ENCODE results near the gene IRX3. TPM values are rescaled to one million over a fixed set of nuclear protein-coding genes. Genes with fewer than 3 reads are reported as not detected.

Gene IRX3
- total RNA-seq, 4 donors from 2014 or later, result 50.9 to 112 (median 82.7) TPM

DNA sequence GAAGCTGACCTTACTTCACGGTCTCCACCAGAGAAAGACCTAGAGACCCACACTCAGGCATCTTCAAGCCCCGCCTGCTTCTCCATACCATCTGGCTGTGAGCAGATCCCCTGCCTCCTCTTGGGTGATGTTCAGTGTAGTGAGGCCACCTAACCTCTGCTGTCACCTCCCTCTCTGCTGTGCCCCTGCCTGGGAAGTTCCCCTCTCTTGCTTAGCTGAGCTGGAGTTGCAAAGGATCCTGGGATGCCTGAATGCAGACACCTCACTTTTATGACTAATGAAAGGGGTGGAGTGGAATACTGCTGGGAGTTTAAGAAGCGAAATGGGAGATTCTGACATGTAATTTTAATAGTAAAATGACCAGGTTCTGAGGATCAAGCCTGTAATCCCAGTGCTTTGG lies 5.8 kb downstream of the IRX3 start:
- Histone ChIP-seq H3K36me3 (peaks cover 9% of the 10 kb centered on the region), H3K4me3 (no peak overlapping the region), H3K4me1 (peaks cover 26% of the 10 kb centered on the region), H3K27me3 (peaks cover 25% of the 10 kb centered on the region), H3K27ac (no peak overlapping the region), H3K9me3 (no peaks in the 10 kb centered on the region)
- DNase-seq (ENCODE audit: low spot score in 2 of 2), result peak; percentile 38 to 59
- TF ChIP-seq POLR2AphosphoS5 (IDR thresholded peaks at IDR 0.05), result no peak
- no peak for TF ChIP-seq POLR2A (IDR thresholded peaks at IDR 0.05)
- TF ChIP-seq, protein P1, sequence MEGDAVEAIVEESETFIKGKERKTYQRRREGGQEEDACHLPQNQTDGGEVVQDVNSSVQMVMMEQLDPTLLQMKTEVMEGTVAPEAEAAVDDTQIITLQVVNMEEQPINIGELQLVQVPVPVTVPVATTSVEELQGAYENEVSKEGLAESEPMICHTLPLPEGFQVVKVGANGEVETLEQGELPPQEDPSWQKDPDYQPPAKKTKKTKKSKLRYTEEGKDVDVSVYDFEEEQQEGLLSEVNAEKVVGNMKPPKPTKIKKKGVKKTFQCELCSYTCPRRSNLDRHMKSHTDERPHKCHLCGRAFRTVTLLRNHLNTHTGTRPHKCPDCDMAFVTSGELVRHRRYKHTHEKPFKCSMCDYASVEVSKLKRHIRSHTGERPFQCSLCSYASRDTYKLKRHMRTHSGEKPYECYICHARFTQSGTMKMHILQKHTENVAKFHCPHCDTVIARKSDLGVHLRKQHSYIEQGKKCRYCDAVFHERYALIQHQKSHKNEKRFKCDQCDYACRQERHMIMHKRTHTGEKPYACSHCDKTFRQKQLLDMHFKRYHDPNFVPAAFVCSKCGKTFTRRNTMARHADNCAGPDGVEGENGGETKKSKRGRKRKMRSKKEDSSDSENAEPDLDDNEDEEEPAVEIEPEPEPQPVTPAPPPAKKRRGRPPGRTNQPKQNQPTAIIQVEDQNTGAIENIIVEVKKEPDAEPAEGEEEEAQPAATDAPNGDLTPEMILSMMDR (IDR thresholded peaks at IDR 0.05), result no peak
- TF ChIP-seq EP300 (IDR thresholded peaks at IDR 0.05), result no peak
- WGBS, result 82% methylated on average over 3 of the region's 3 CpGs

DNA sequence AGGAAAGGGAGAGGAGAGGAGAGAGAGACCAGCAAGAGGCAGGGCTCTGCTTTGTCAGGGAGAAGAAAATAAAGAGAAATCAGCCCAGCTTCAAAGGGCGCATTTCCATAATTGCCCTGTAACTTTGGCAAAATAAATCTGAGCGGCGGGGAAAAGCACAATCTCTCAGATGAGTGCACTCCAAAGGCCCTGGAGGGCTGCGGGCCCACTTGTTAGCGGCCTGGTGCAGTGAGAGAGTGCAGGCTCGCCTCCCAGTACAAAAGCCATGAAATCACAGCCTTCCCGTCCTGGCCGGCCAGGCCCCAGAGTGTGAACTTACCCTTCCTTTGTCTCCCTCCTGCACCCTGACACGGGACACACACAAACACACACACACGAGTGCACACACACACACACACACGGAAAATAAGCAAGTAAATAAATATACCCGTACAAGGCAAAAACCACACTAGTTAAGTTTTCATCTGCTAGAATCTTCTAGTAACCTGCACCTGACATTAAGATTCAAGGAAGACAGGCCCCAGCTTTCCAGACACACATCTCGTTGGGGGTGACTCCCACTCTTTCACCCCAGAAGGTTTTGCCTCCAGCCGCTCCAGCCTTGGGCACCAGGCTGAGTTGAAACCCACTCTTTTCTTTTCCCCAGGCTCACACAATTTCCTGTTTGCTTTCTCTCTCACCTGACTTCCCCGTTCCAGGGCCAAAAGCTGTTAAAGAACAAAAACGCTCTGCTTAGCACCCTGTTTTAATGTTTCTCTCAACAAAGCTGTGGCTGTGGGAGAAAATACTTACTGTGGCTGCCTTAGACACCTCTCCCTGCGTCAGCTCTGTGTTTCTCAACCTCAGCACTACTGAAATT lies 8.5 kb downstream of the IRX3 start:
- H3K4me3 ChIP-seq, result no peak overlapping the region
- H3K27ac ChIP-seq, result peak overlapping the region; percentile 49
- peak; percentile 50 to 76 for DNase-seq (ENCODE audit: low spot score in 2 of 2)
- H3K9me3 ChIP-seq, result no peaks in the 10 kb centered on the region
- H3K27me3 ChIP-seq, result peaks cover 9% of the 10 kb centered on the region
- TF ChIP-seq POLR2AphosphoS5 (IDR thresholded peaks at IDR 0.05) (no peak), EP300 (IDR thresholded peaks at IDR 0.05) (no peak), POLR2A (IDR thresholded peaks at IDR 0.05) (no peak)
- TF ChIP-seq, protein P1 (IDR thresholded peaks at IDR 0.05), result no peak
- peaks cover 16% of the 10 kb centered on the region for H3K4me1 ChIP-seq
- H3K36me3 ChIP-seq, result peaks cover 9% of the 10 kb centered on the region
- WGBS, result 69% methylated on average over 17 of the region's 17 CpGs

DNA sequence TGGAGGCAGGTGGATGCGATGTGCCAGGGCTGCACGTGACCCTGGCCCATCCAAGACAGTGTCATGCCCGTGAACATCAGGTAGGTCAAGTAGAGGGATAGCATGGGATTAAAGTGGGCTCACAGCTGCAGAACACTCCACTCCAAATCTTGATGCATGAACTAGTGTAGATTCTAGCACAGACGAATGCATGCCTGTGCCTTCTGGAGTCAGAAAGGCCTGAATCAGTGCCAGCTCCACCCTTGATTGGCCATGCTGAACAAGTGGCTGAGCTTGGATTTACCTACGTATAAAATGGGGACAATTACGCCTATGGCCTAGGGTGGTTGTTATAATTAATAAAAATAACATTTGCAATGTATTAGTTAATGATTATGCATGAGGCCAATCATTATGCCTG lies 10.6 kb downstream of the IRX3 start:
- H3K27me3 ChIP-seq, result no peaks in the 10 kb centered on the region
- H3K27ac ChIP-seq, result no peak overlapping the region
- WGBS, result 87% methylated on average over 6 of the region's 6 CpGs
- peak; percentile 16 to 19 for DNase-seq (ENCODE audit: low spot score in 2 of 2)
- H3K4me3 ChIP-seq, result no peak overlapping the region
- TF ChIP-seq POLR2AphosphoS5 (IDR thresholded peaks at IDR 0.05), result no peak
- TF ChIP-seq POLR2A (IDR thresholded peaks at IDR 0.05), result no peak
- no peak for TF ChIP-seq EP300 (IDR thresholded peaks at IDR 0.05)
- TF ChIP-seq, protein P1 (IDR thresholded peaks at IDR 0.05), result no peak
- H3K4me1 ChIP-seq, result peaks cover 5% of the 10 kb centered on the region
- H3K36me3 ChIP-seq, result no peaks in the 10 kb centered on the region
- H3K9me3 ChIP-seq, result no peaks in the 10 kb centered on the region

DNA sequence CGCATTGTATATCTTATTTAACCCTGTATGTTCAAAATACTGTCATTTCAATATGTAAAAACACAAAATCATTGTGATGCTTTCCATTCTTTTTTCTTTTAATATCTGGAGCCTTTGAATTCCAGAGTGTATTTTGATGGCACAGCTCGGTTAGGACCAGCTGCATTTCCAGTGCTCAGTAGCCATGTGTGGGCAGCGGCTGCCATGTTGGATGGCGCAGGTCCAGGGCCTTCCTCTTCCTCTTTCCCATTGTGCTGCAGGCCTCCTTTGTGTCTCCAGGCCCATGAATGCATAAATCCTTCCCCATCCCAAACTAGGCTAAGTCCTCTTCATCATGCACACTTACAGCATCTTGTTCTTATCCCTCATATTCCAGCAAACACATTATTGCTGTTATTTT lies 13.0 kb downstream of the IRX3 start:
- 96% methylated on average over 4 of the region's 4 CpGs for WGBS
- Histone ChIP-seq H3K4me1 (peaks cover 5% of the 10 kb centered on the region), H3K4me3 (no peak overlapping the region), H3K27me3 (no peaks in the 10 kb centered on the region), H3K36me3 (no peaks in the 10 kb centered on the region), H3K9me3 (no peaks in the 10 kb centered on the region), H3K27ac (no peak overlapping the region)
- peak in 1 of 2 donors; percentile 54 for DNase-seq (ENCODE audit: low spot score in 2 of 2)
- no peak for TF ChIP-seq EP300 (IDR thresholded peaks at IDR 0.05)
- no peak for TF ChIP-seq POLR2AphosphoS5 (IDR thresholded peaks at IDR 0.05)
- TF ChIP-seq, protein P1 (IDR thresholded peaks at IDR 0.05), result no peak
- TF ChIP-seq POLR2A (IDR thresholded peaks at IDR 0.05), result no peak

DNA sequence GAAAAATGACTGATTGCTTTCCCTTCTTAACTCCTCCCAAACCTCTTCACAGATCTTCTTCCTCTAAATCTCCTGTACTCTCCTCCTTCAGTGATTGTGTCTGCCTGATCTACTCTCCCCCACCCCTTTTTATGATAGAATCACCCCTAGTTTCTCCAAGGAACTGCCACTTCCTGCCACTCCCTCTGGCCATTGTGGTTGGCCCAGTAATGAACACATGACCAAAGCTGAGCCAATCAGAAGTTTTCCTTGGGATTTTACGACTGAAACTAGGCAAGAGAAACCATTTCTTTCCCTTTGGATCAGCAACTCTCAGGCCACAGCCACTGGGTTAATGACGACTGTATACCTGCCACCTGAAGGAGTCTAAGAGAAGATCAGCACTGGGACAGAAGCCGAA lies 15.9 kb downstream of the IRX3 start:
- Histone ChIP-seq H3K36me3 (no peaks in the 10 kb centered on the region), H3K27me3 (no peaks in the 10 kb centered on the region), H3K9me3 (no peaks in the 10 kb centered on the region), H3K27ac (no peak overlapping the region), H3K4me1 (peaks cover 6% of the 10 kb centered on the region), H3K4me3 (no peak overlapping the region)
- TF ChIP-seq POLR2A (IDR thresholded peaks at IDR 0.05), result no peak
- no peak for TF ChIP-seq POLR2AphosphoS5 (IDR thresholded peaks at IDR 0.05)
- TF ChIP-seq EP300 (IDR thresholded peaks at IDR 0.05), result no peak
- TF ChIP-seq, protein P1 (IDR thresholded peaks at IDR 0.05), result no peak
- DNase-seq (ENCODE audit: low spot score in 2 of 2), result peak in 1 of 2 donors; percentile 4
- WGBS, result 100% methylated on average over 3 of the region's 3 CpGs
